Raji (cell line): ENCODE measurements around the gene AP3D1.

Experiments used
- POLR2A ChIP-seq: IDR thresholded peaks from 2 replicates; pipeline ENCODE4 v1.6.1; 2011; ENCODE audit warnings: low read depth, low read length, control low read depth; ENCODE audit not compliant: insufficient read depth

The AP3D1 gene

GRCh38 chr19:2096480-2097202 is 54.7 kb downstream of the AP3D1 start, which contains the start of gene IZUMO4:
Gene IZUMO4, plus strand, starts transcription at chr19:2096915. Its CDS starts 31 bp downstream, at chr19:2096946.
- peak; percentile 55; the same call in 1 of the 2 replicates for TF ChIP-seq POLR2A

GRCh38 chr19:2096034-2096479 is 55.3 kb downstream of the AP3D1 start, which contains the start of gene MOB3A:
Gene MOB3A, minus strand, starts transcription at chr19:2096326. Its CDS starts 17,766 bp downstream, at chr19:2078560.
- peak; percentile 47; the same call in 1 of the 2 replicates for TF ChIP-seq POLR2A

- TF ChIP-seq POLR2A = no peak
These were observed 61.7 kb downstream of the AP3D1 start for GRCh38 chr19:2089727-2090053.

- no peak; the same call in 1 of the 2 replicates for TF ChIP-seq POLR2A
These were observed 62.2 kb downstream of the AP3D1 start for GRCh38 chr19:2089001-2089711.

- TF ChIP-seq POLR2A = peak; percentile 46
These were observed 63.7 kb downstream of the AP3D1 start for GRCh38 chr19:2087621-2088100.

GRCh38 chr19:2086695-2087620 is 64.4 kb downstream of the AP3D1 start:
- TF ChIP-seq POLR2A = peak; percentile 55; the same call in 1 of the 2 replicates

GRCh38 chr19:2084993-2085720 is 66.2 kb downstream of the AP3D1 start:
- peak; percentile 77 for TF ChIP-seq POLR2A

- peak; percentile 70; the same call in 1 of the 2 replicates for TF ChIP-seq POLR2A
These were observed 68.1 kb downstream of the AP3D1 start for GRCh38 chr19:2083174-2083854.

GRCh38 chr19:2081873-2082810 is 69.2 kb downstream of the AP3D1 start:
- TF ChIP-seq POLR2A = 0 out of 2 replicates have a peak, but pooled peaks have one; percentile 33

GRCh38 chr19:2080336-2080988 is 70.9 kb downstream of the AP3D1 start:
- TF ChIP-seq POLR2A = no peak

- TF ChIP-seq POLR2A = no peak
These were observed 71.5 kb downstream of the AP3D1 start for GRCh38 chr19:2079865-2080301.
